Lung (tissue), 13 donors: ENCODE measurements around the gene GABBR1. TPM values are rescaled to one million over a fixed set of nuclear protein-coding genes. Genes with fewer than 3 reads are reported as not detected.
A peak's percentile ranks its signal among the peaks of the same experiment; 100 is the strongest.

Experiments
- ATAC-seq: fragments of 200-7000 bp; cut with Tn5 transposase; one replicate; pipeline ENCODE4 v1.9.1; 2020; ENCODE audit warnings: moderate number of reproducible peaks; ENCODE audit not compliant: insufficient read depth, low FRiP score
- DNase-seq, 3 donors: peaks; one replicate each; pipeline ENCODE4 v3.0.0-alpha.2; 2013 to 2017
- H3K27ac ChIP-seq, 2 donors: one replicate each; pipeline ENCODE4 v1.5.1; 2013; ENCODE audit warnings: mild to moderate bottlenecking in 2 of 2, moderate library complexity in 2 of 2, control low read depth in 1 of 2, inconsistent platforms in 1 of 2, low read depth in 1 of 2, low read length in 1 of 2
- H3K27me3 ChIP-seq, 3 donors: one replicate each; pipeline ENCODE4 v1.5.1; 2013; ENCODE audit warnings: low read length in 2 of 3; ENCODE audit not compliant: control insufficient read depth in 3 of 3, insufficient read depth in 3 of 3
- H3K36me3 ChIP-seq, 4 donors: one replicate each; pipeline ENCODE4 v1.5.1; 2013; ENCODE audit warnings: low read length in 4 of 4, mild to moderate bottlenecking in 1 of 4, moderate library complexity in 1 of 4; ENCODE audit not compliant: control insufficient read depth in 4 of 4, insufficient read depth in 4 of 4
- H3K4me1 ChIP-seq, 5 donors: one replicate each; pipeline ENCODE4 v1.5.1; 2013; ENCODE audit warnings: low read length in 5 of 5, mild to moderate bottlenecking in 2 of 5, moderate library complexity in 1 of 5; ENCODE audit not compliant: control insufficient read depth in 5 of 5, insufficient read depth in 5 of 5
- H3K4me3 ChIP-seq: one replicate; pipeline ENCODE4 v1.5.1; 2013; ENCODE audit warnings: mild to moderate bottlenecking, control low read depth, moderate library complexity
- H3K9ac ChIP-seq, 2 donors: one replicate each; pipeline ENCODE4 v1.5.1; 2013; ENCODE audit warnings: low read length in 2 of 2, control low read depth in 1 of 2; ENCODE audit not compliant: insufficient read depth in 1 of 2
- H3K9me3 ChIP-seq, 4 donors: one replicate each; pipeline ENCODE4 v1.5.1; 2013; ENCODE audit warnings: low read length in 3 of 4, mild to moderate bottlenecking in 1 of 4, moderate library complexity in 1 of 4; ENCODE audit not compliant: control insufficient read depth in 4 of 4, insufficient read depth in 3 of 4
- WGBS, 2 donors: extraction: QIAGEN DNeasy Blood & Tissue Kit; methylation state at CpG; one replicate each; pipeline ENCODE4 v1.1.7; 2013; 5-methylcytosine and 5-hydroxymethylcytosine counted together
- polyA plus RNA-seq, 2 donors: library from polyadenylated mRNA; stranded (reverse); fragments of 200-250 nt; gene quantifications; one replicate each; pipeline ENCODE4 v1.2.1, GENCODE V29; 2013
- small RNA-seq: library from RNA; depleted of rRNA; stranded (forward); fragments of <200 nt; gene quantifications from one replicate; pipeline ENCODE3, GENCODE V24; 2014; ENCODE audit warnings: low replicate concordance
- total RNA-seq, 2 donors: library from RNA; depleted of rRNA in 1 of 2; stranded (reverse); fragments of >200 nt in 1 of 2; gene quantifications; one replicate each; pipeline ENCODE4 v1.2.1, GENCODE V29; 2014 to 2021
- TF ChIP-seq, protein P1 (sequence below): IDR thresholded peaks from 2 replicates; pipeline ENCODE4 v1.5.1; 2012; ENCODE audit warnings: mild to moderate bottlenecking; ENCODE audit errors: control extremely low read depth, extremely low read depth
- donor health status: control.
- donor health status: control.
- donor health status: Bipolar disorder and iron deficiency.
- donor health status: healthy.
- donor health status: DM: yes; HTN: yes; CAD: no.

Gene GABBR1
- total and polyA plus RNA-seq, 4 donors, result 12.9 to 35.7 (median 25.0) TPM

DNA sequence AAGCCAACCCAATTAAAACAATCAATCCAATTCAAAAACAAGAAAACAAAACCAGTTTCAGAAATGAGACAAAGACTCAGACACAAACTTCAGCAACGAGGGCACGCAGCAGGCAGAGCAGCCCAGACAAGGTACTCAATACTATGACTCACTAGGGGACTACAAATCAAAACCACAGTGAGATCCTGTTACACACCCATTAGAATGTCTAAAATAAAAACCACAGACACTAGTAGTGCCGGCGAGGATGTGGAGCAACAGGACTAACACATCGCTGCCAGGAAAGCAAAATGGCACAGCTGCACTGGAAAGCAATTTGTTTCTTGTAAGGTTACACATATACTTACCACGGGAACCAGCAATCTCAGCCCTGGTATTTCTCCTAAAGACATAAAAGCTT lies 116.9 kb downstream of the GABBR1 start:
- 32 to 52% methylated on average over 6 of the region's 6 CpGs for WGBS, 2 donors
- no peak for DNase-seq
- Histone ChIP-seq H3K27me3 (no peaks in the 10 kb centered on the region), H3K4me1 (no peaks in the 10 kb centered on the region), H3K9me3 (peaks cover 0 to 7% (median 0%) of the 10 kb centered on the region in 4 donors), H3K4me3 (no peak overlapping the region), H3K9ac (no peak overlapping the region), H3K27ac (no peak overlapping the region), H3K36me3 (no peaks in the 10 kb centered on the region)
- TF ChIP-seq, protein P1, sequence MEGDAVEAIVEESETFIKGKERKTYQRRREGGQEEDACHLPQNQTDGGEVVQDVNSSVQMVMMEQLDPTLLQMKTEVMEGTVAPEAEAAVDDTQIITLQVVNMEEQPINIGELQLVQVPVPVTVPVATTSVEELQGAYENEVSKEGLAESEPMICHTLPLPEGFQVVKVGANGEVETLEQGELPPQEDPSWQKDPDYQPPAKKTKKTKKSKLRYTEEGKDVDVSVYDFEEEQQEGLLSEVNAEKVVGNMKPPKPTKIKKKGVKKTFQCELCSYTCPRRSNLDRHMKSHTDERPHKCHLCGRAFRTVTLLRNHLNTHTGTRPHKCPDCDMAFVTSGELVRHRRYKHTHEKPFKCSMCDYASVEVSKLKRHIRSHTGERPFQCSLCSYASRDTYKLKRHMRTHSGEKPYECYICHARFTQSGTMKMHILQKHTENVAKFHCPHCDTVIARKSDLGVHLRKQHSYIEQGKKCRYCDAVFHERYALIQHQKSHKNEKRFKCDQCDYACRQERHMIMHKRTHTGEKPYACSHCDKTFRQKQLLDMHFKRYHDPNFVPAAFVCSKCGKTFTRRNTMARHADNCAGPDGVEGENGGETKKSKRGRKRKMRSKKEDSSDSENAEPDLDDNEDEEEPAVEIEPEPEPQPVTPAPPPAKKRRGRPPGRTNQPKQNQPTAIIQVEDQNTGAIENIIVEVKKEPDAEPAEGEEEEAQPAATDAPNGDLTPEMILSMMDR, result no peak
- peak; percentile 45 for ATAC-seq

DNA sequence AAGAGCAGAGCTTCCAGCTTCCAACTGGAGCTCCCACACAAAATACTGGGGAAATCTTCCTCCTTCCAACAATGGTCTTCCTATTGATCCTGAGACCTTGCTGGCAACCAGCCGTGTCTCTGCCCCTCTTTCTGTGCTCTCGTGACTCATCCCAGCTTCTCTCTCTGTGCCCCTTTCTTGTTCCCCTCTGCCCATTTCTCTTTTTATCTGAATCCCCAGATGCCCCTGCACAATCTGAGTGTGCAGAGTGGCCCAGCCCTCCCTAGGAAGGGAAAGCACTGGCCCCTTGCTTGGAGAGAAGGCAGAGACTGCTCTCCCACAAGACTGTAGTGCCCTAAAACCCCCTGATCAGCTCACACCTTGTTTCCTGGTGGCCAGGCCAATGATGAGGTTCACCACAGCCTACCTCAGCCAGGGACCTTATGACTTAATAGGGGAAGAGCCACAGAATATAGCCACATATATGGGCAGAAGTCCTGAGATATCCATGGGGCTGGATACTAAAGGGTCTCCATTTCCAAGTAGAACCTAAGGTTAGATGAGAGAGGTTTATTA lies 122.2 kb downstream of the GABBR1 start:
- 86 to 87% methylated on average over 2 of the region's 2 CpGs for WGBS, 2 donors

GRCh38 chr6:29510202-29510601 lies 122.8 kb downstream of the GABBR1 start:
- H3K27ac ChIP-seq, result no peak overlapping the region
- TF ChIP-seq, protein P1, result no peak
- no peak overlapping the region for H3K9ac ChIP-seq
- no peak overlapping the region for H3K4me3 ChIP-seq
- peaks cover 0 to 3% (median 0%) of the 10 kb centered on the region in 4 donors for H3K9me3 ChIP-seq
- WGBS, 2 donors, result 55 to 63% methylated on average over 4 of the region's 4 CpGs
- no peaks in the 10 kb centered on the region for H3K27me3 ChIP-seq
- no peaks in the 10 kb centered on the region for H3K36me3 ChIP-seq
- no peaks in the 10 kb centered on the region for H3K4me1 ChIP-seq
- ATAC-seq (no peak), DNase-seq (no peak)

More for the DNA sequence above, 122.2 kb downstream of the GABBR1 start:
- no peak for DNase-seq
- Histone ChIP-seq H3K27ac (no peak overlapping the region), H3K27me3 (no peaks in the 10 kb centered on the region), H3K9me3 (peaks cover 0 to 3% (median 0%) of the 10 kb centered on the region in 4 donors), H3K4me3 (no peak overlapping the region), H3K36me3 (no peaks in the 10 kb centered on the region), H3K4me1 (no peaks in the 10 kb centered on the region), H3K9ac (no peak overlapping the region)
- ATAC-seq, result no peak
- TF ChIP-seq, protein P1, result no peak

Small RNA genes within 50 kb of the gene (small RNA-seq; reads per million reads assigned to genes)
- gene SNORD32B (0.08 reads per million), gene SUMO2P1 (not detected), gene TMEM183AP1 (not detected)

Other genes starting within 250 kb of the GABBR1 start
- gene OR12D2, start 237.6 kb downstream of the GABBR1 start, total RNA-seq, result under 1 TPM in 1 of 2 donors, not detected in 1; 0.17 TPM
- gene OR12D2, start 237.6 kb downstream of the GABBR1 start, polyA plus RNA-seq, result not detected
- gene OR12D1, start 218.3 kb downstream of the GABBR1 start, total RNA-seq, result not detected
- not detected for gene OR12D1, start 218.3 kb downstream of the GABBR1 start, polyA plus RNA-seq
- gene OR10C1, start 193.9 kb downstream of the GABBR1 start, total RNA-seq, result not detected
- not detected for gene OR10C1, start 193.9 kb downstream of the GABBR1 start, polyA plus RNA-seq
- not detected for gene OR11A1, start 176.1 kb downstream of the GABBR1 start, total RNA-seq
- not detected for gene OR11A1, start 176.1 kb downstream of the GABBR1 start, polyA plus RNA-seq
- not detected for gene OR2H1, start 176.0 kb downstream of the GABBR1 start, total RNA-seq
- gene OR2H1, start 176.0 kb downstream of the GABBR1 start, polyA plus RNA-seq, result not detected
- not detected for gene MAS1L, start 145.2 kb downstream of the GABBR1 start, total RNA-seq
- not detected for gene MAS1L, start 145.2 kb downstream of the GABBR1 start, polyA plus RNA-seq
- gene UBD, start 73.5 kb downstream of the GABBR1 start, total RNA-seq, result 10 to 100 TPM in 1 of 2 donors, 1 to 10 TPM in 1; 2.1 to 15.1 TPM
- gene UBD, start 73.5 kb downstream of the GABBR1 start, polyA plus RNA-seq, result 10 to 100 TPM in 1 of 2 donors, 1 to 10 TPM in 1; 2.1 to 19.4 TPM
- gene OR2H2, start 48.1 kb downstream of the GABBR1 start, total RNA-seq, result not detected
- gene OR2H2, start 48.1 kb downstream of the GABBR1 start, polyA plus RNA-seq, result not detected
- gene MOG, start 23.9 kb upstream of the GABBR1 start, total RNA-seq, result not detected
- not detected for gene MOG, start 23.9 kb upstream of the GABBR1 start, polyA plus RNA-seq
- 1 to 10 TPM in 1 of 2 donors, under 1 TPM in 1; 0.14 to 2.4 TPM for gene ZFP57, start 48.0 kb upstream of the GABBR1 start, total RNA-seq
- 1 to 10 TPM in 1 of 2 donors, under 1 TPM in 1; 0.01 to 2.0 TPM for gene ZFP57, start 48.0 kb upstream of the GABBR1 start, polyA plus RNA-seq
- gene HLA-F, start 90.3 kb upstream of the GABBR1 start, total RNA-seq, result 100 to 1,000 TPM in 1 of 2 donors, 10 to 100 TPM in 1; 76.2 to 102 TPM
- gene HLA-F, start 90.3 kb upstream of the GABBR1 start, polyA plus RNA-seq, result 100 to 1,000 TPM; 205 to 451 TPM
- gene HLA-G, start 194.6 kb upstream of the GABBR1 start, total RNA-seq, result 1 to 10 TPM in 1 of 2 donors, under 1 TPM in 1; 0.23 to 4.9 TPM
- gene HLA-G, start 194.6 kb upstream of the GABBR1 start, polyA plus RNA-seq, result 1 to 10 TPM; 3.7 to 8.9 TPM